Caco-2 (cell line): Measurements from ENCODE around the gene EXOSC1. TPM values are rescaled to one million over a fixed set of nuclear protein-coding genes. Genes with fewer than 3 reads are reported as not detected.

Experiments
- BruUV-seq: library from RNA; stranded (reverse); fragments of 400-500 nt; replicated peaks from 2 replicates; lab custom pipeline; 2021; lab: Mats Ljungman, UMichigan
- CTCF ChIA-PET: fragments of 300-600 bp; sonication (Branson Sonifier 250); formaldehyde crosslinking; loops from one replicate; lab custom pipeline; 2022; ENCODE audit warnings: antibody characterized with exemption; lab: Charles Lee
- POLR2A ChIA-PET: fragments of 300-600 bp; sonication (Branson Sonifier 250); formaldehyde crosslinking; loops from one replicate; lab custom pipeline; 2022; ENCODE audit warnings: antibody characterized with exemption; lab: Charles Lee
- DNase-seq, 2 experiments: peaks; one replicate each; pipeline versions ENCODE4 v3.0.0 to v3.0.0-alpha.2; 2020 to 2022
- H3K27me3 ChIP-seq: replicated peaks from 2 replicates; pipeline ENCODE4 v1.6.0; 2011; ENCODE audit warnings: low read length; ENCODE audit not compliant: control insufficient read depth, insufficient read depth
- H3K36me3 ChIP-seq: 2 replicates; pipeline ENCODE4 v1.5.1; 2011; ENCODE audit warnings: low read length; ENCODE audit not compliant: control insufficient read depth, insufficient read depth
- H3K4me1 ChIP-seq: fragments of 250-450 bp; sonication (Bioruptor Pico); 2 replicates; pipeline ENCODE4 v1.5.1; 2020; ENCODE audit warnings: mild to moderate bottlenecking
- H3K4me3 ChIP-seq: 2 replicates; pipeline ENCODE4 v1.5.1; 2011; ENCODE audit warnings: low read depth, mild to moderate bottlenecking, control low read depth, low read length
- H3K9me3 ChIP-seq: fragments of 250-450 bp; sonication (Bioruptor Pico); 2 replicates; pipeline ENCODE4 v1.5.1; 2020; ENCODE audit warnings: mild to moderate bottlenecking, moderate library complexity
- H3K27ac Mint-ChIP-seq: one replicate; pipeline ENCODE4 v1.8.0; 2022; ENCODE audit warnings: mixed read lengths; ENCODE audit not compliant: unreplicated experiment
- H3K27me3 Mint-ChIP-seq: one replicate; pipeline ENCODE4 v1.8.0; 2022; ENCODE audit warnings: mixed read lengths; ENCODE audit not compliant: insufficient read depth, unreplicated experiment
- H3K36me3 Mint-ChIP-seq: one replicate; pipeline ENCODE4 v1.8.0; 2022; ENCODE audit warnings: mild to moderate bottlenecking, mixed read lengths; ENCODE audit not compliant: insufficient read depth, unreplicated experiment
- H3K4me1 Mint-ChIP-seq: one replicate; pipeline ENCODE4 v1.8.0; 2022; ENCODE audit warnings: low read depth, mixed read lengths; ENCODE audit not compliant: unreplicated experiment
- H3K4me3 Mint-ChIP-seq: one replicate; pipeline ENCODE4 v1.8.0; 2022; ENCODE audit warnings: mild to moderate bottlenecking, moderate library complexity, mixed read lengths; ENCODE audit not compliant: unreplicated experiment
- H3K9me3 Mint-ChIP-seq: one replicate; pipeline ENCODE4 v1.8.0; 2022; ENCODE audit warnings: mixed read lengths; ENCODE audit not compliant: unreplicated experiment
- intact Hi-C: fragments of 100-400 bp; cut with micrococcal nuclease; formaldehyde crosslinking; loops from one replicate; pipeline ENCODE4 v1.10.0; 2022; ENCODE audit not compliant: unreplicated experiment
- total RNA-seq: library from RNA; stranded (reverse); gene quantifications from 2 replicates; pipeline ENCODE4 v1.2.3, GENCODE V29; 2022
- TF ChIP-seq, protein P1 (sequence below), 2 experiments: fragments of 200-600 bp in 1 of 2; IDR thresholded peaks; 1 replicate in 1 of 2; 2 replicates in 1 of 2; pipeline versions ENCODE4 v1.5.1 to v1.8.0; 2011 to 2022; ENCODE audit warnings: antibody characterized with exemption in 1 of 2, control low read depth in 1 of 2, inconsistent platforms in 1 of 2, low read depth in 1 of 2, low read length in 1 of 2, mild to moderate bottlenecking in 1 of 2, moderate library complexity in 1 of 2; ENCODE audit not compliant: insufficient read depth in 1 of 2, severe bottlenecking in 1 of 2, unreplicated experiment in 1 of 2

EXOSC1 gene
- total RNA-seq, 1 experiment from 2014 or later, result 84.7 TPM

DNA sequence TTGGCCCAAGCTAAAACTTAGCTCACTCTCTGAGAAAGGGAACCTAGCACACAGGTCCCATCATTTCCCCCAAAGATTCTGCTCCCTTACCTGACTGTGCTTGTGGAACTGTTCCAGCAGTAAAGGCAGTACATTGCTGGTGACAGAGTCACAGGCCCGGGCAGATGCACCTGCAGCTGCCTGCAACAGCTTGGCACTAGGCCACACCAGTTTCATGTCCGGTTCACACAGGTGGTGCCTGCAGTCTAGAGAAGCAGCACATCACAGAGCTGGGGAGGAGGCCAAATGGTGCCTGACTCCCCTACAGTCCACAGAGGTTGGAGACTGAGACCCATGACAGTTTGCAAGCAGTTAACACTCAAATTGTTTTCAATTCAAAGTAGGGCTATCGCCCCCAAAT lies 22.4 kb upstream of the EXOSC1 start:
- Mint-ChIP-seq H3K27me3 (no peaks in the 10 kb centered on the region), H3K27ac (no peak overlapping the region), H3K4me1 (no peaks in the 10 kb centered on the region), H3K4me3 (no peak overlapping the region), H3K36me3 (peaks cover 80% of the 10 kb centered on the region), H3K9me3 (no peaks in the 10 kb centered on the region)
- CTCF ChIA-PET, result interaction anchor here (0.7 kb wide), 1 partner anchor 8 kb away, joined by 3 read pairs; no protein-coding TSS in a partner anchor
- Histone ChIP-seq H3K27me3 (no peaks in the 10 kb centered on the region), H3K4me3 (no peak overlapping the region), H3K9me3 (no peaks in the 10 kb centered on the region), H3K36me3 (peaks cover 10% of the 10 kb centered on the region), H3K4me1 (peaks cover 5% of the 10 kb centered on the region; the same call in 1 of the 2 replicates)
- TF ChIP-seq, protein P1, sequence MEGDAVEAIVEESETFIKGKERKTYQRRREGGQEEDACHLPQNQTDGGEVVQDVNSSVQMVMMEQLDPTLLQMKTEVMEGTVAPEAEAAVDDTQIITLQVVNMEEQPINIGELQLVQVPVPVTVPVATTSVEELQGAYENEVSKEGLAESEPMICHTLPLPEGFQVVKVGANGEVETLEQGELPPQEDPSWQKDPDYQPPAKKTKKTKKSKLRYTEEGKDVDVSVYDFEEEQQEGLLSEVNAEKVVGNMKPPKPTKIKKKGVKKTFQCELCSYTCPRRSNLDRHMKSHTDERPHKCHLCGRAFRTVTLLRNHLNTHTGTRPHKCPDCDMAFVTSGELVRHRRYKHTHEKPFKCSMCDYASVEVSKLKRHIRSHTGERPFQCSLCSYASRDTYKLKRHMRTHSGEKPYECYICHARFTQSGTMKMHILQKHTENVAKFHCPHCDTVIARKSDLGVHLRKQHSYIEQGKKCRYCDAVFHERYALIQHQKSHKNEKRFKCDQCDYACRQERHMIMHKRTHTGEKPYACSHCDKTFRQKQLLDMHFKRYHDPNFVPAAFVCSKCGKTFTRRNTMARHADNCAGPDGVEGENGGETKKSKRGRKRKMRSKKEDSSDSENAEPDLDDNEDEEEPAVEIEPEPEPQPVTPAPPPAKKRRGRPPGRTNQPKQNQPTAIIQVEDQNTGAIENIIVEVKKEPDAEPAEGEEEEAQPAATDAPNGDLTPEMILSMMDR (IDR thresholded peaks at IDR 0.05; ENCODE audit: insufficient read depth in 1 of 2, low read depth in 1 of 2, low read length in 1 of 2, severe bottlenecking in 1 of 2, unreplicated experiment in 1 of 2), result no peak
- no peak for DNase-seq
- POLR2A ChIA-PET, result no interaction called here
- no TSS peak for BruUV-seq
- intact Hi-C loops, result no loop called here

DNA sequence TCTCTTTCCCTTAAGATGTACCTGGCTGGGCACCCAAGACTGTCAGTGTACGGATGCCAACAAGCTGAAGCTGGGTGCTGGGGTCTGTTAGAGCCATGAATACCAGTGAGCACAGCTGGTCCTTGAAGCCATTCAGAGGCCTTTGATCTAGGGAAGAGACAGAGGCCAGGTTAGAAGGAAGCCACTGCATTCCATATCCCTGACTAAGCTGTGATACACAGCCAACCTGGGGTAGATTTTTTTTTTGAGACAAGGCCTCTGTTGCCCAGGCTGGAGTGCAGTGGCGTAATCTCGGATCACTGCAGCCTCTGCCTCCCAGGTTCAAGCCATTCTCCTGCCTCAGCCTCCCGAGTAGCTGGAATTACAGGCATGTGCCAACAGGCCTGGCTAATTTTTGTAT lies 20.9 kb upstream of the EXOSC1 start:
- Mint-ChIP-seq H3K4me1 (no peaks in the 10 kb centered on the region), H3K27ac (peak overlapping the region; percentile 6), H3K36me3 (peaks cover 78% of the 10 kb centered on the region), H3K9me3 (no peaks in the 10 kb centered on the region), H3K4me3 (no peak overlapping the region), H3K27me3 (no peaks in the 10 kb centered on the region)
- Histone ChIP-seq H3K36me3 (peaks cover 12% of the 10 kb centered on the region), H3K4me3 (no peak overlapping the region), H3K27me3 (no peaks in the 10 kb centered on the region), H3K4me1 (peaks cover 5% of the 10 kb centered on the region; the same call in 1 of the 2 replicates), H3K9me3 (no peaks in the 10 kb centered on the region)
- no TSS peak for BruUV-seq
- DNase-seq, result no peak
- POLR2A ChIA-PET, result no interaction called here
- intact Hi-C loops, result no loop called here
- CTCF ChIA-PET, result interaction anchor here (0.7 kb wide), 1 partner anchor 220 kb away, joined by 3 read pairs; the partner anchor contains the start of gene AVPI1
- TF ChIP-seq, protein P1 (IDR thresholded peaks at IDR 0.05; ENCODE audit: insufficient read depth in 1 of 2, low read depth in 1 of 2, low read length in 1 of 2, severe bottlenecking in 1 of 2, unreplicated experiment in 1 of 2), result no peak

DNA sequence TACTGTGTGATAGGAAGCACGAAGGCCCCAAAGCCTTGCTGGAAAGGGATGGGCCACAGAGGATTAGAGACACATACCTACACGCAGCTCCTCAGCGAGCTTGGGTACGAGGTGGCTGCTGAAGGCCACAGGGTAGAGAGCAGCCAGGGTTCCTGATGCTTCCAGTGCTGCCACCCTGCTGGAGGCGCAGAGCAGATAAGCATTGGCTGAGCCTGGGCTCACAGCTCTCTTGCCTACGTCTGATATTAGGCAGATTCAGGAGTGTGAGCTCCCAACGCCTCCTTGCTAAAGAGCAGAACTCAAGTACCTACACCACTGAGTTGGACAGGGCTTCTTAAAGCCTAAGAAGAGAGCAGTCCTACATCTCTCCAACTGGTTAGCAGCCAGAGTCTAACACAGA lies 20.2 kb upstream of the EXOSC1 start:
- Histone ChIP-seq H3K36me3 (peaks cover 12% of the 10 kb centered on the region), H3K4me1 (peaks cover 5% of the 10 kb centered on the region; the same call in 1 of the 2 replicates), H3K27me3 (no peaks in the 10 kb centered on the region), H3K4me3 (no peak overlapping the region), H3K9me3 (no peaks in the 10 kb centered on the region)
- intact Hi-C loops, result no loop called here
- CTCF ChIA-PET, result interaction anchor here (0.7 kb wide), 1 partner anchor 144 kb away, joined by 3 read pairs; no protein-coding TSS in a partner anchor
- Mint-ChIP-seq H3K9me3 (no peaks in the 10 kb centered on the region), H3K27me3 (no peaks in the 10 kb centered on the region), H3K36me3 (peaks cover 82% of the 10 kb centered on the region), H3K27ac (peak overlapping the region; percentile 6), H3K4me3 (no peak overlapping the region), H3K4me1 (no peaks in the 10 kb centered on the region)
- no TSS peak for BruUV-seq
- POLR2A ChIA-PET, result no interaction called here
- TF ChIP-seq, protein P1 (IDR thresholded peaks at IDR 0.05; ENCODE audit: insufficient read depth in 1 of 2, low read depth in 1 of 2, low read length in 1 of 2, severe bottlenecking in 1 of 2, unreplicated experiment in 1 of 2), result no peak
- no peak for DNase-seq
